Measurements from ENCODE around the gene TRERF1. TPM values are rescaled to one million over a fixed set of nuclear protein-coding genes. Genes with fewer than 3 reads are reported as not detected.
"Not testable (repeated sequence)": the region's sequence is repeated elsewhere in the genome, so short reads cannot be mapped to it uniquely, and the experiment has no call there.

Gene TRERF1
- total and polyA plus RNA-seq, 2 experiments from 2014 or later = 3.2 to 5.1 TPM

DNA sequence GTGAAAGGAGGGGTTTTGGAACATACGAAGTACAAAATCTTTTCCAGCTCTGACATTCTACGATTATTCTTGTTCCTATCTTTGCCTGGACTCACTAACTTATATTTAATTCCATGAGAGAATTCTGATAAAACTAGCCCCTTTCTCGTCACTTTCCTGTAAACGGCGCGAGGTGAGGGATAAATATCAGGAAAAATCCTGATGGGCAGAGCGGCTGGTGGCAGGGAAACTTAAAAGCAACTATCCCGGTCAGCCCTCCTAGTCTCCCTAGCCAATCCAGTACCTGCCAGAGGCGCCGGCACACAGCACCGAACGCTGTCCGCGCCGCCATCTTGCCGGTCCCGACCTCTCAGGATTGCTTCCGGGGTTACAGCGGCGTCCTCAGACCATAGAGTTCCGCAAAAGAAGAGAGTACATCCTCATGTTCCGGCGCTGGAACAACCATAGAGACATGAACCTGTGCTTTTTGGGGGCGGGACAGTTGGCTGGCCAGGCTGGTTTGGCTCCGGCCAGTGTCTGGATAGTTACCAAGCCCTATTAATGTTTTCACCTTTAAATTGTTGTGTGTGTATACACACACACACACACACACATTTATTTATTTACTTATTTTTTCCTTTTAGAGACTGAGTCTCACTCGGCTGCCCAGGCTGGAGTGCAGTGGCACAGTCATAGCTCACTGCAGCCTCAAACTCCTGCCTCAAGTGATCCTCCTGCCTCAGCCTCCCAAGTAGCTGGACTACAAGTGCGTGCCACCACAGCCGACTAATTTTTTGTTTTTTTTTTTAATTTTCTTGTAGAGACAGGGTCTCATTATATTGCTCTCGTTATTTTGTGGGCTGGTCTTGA, 234.0 kb downstream of the TRERF1 start, which contains the start of gene MRPS10:
Gene MRPS10 (minus strand): TSS at position 343 of the 849 bp plus-strand sequence. CDS start 12 bp downstream, at position 331.
- Histone ChIP-seq H4K20me1 (ENCODE audit: insufficient read depth, poor library complexity, severe bottlenecking) (no peaks in the 10 kb centered on the region), H3K9me3 (ENCODE audit: low read depth) (no peaks in the 10 kb centered on the region), H3K4me3 (peak within 1 kb of the TSS; percentile 64), H3K79me2 (peaks cover 33% of the 10 kb centered on the region), H3K4me2 (peak within 1 kb of the TSS; percentile 79), H3K4me1 (ENCODE audit: insufficient read depth) (peaks cover 4% of the 10 kb centered on the region), H3K27me3 (no peaks in the 10 kb centered on the region), H3K27ac (peak within 1 kb of the TSS; percentile 83), H2AFZ (peak within 1 kb of the TSS; percentile 88), H3K36me3 (replicated peaks; ENCODE audit: insufficient read depth, low read depth) (no peaks in the 10 kb centered on the region), H3K9me2 (replicated peaks; ENCODE audit: insufficient read depth) (no peaks in the 10 kb centered on the region)
- TF ChIP-seq EZH2phosphoT487 (IDR thresholded peaks at IDR 0.05; ENCODE audit: low read depth, severe bottlenecking, unreplicated experiment) (no peak), EZH2 (IDR thresholded peaks at IDR 0.05; ENCODE audit: borderline replicate concordance) (no peak)
- TF ChIP-seq, protein P1, sequence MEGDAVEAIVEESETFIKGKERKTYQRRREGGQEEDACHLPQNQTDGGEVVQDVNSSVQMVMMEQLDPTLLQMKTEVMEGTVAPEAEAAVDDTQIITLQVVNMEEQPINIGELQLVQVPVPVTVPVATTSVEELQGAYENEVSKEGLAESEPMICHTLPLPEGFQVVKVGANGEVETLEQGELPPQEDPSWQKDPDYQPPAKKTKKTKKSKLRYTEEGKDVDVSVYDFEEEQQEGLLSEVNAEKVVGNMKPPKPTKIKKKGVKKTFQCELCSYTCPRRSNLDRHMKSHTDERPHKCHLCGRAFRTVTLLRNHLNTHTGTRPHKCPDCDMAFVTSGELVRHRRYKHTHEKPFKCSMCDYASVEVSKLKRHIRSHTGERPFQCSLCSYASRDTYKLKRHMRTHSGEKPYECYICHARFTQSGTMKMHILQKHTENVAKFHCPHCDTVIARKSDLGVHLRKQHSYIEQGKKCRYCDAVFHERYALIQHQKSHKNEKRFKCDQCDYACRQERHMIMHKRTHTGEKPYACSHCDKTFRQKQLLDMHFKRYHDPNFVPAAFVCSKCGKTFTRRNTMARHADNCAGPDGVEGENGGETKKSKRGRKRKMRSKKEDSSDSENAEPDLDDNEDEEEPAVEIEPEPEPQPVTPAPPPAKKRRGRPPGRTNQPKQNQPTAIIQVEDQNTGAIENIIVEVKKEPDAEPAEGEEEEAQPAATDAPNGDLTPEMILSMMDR (IDR thresholded peaks at IDR 0.05; ENCODE audit: poor library complexity) = no peak
- WGBS (ENCODE audit: low lambda C conversion rate, missing lambda C conversion rate) = 13% methylated on average over 29 of the region's 29 CpGs
- peak; percentile 95 for DNase-seq (ENCODE audit: low spot score)

DNA sequence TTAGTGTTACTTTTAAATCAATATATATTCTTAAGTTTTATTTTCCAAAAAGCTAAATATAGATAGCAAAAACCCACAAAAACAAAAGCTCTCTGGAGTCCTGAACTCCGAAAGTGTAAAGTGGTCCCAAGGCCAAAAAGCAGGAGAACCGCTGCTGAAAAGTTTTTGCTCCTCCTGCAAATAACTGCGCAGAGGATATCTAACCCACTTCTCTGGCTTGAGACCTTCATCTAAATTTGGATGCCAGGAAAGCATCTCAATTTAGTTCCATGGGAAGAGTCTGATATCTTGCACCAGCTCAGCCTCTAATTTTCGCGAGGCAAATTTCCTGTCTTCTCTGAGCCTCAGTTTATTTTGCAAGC, 234.6 kb downstream of the TRERF1 start:
- peak overlapping the region; percentile 64 for H3K4me3 ChIP-seq
- no peaks in the 10 kb centered on the region for H3K9me3 ChIP-seq (ENCODE audit: low read depth)
- 10% methylated on average over 5 of the region's 5 CpGs for WGBS (ENCODE audit: low lambda C conversion rate, missing lambda C conversion rate)
- H4K20me1 ChIP-seq (ENCODE audit: insufficient read depth, poor library complexity, severe bottlenecking) = no peaks in the 10 kb centered on the region
- no peak for DNase-seq (ENCODE audit: low spot score)
- H3K4me2 ChIP-seq = peak overlapping the region; percentile 79
- peaks cover 4% of the 10 kb centered on the region for H3K4me1 ChIP-seq (ENCODE audit: insufficient read depth)
- no peaks in the 10 kb centered on the region for H3K27me3 ChIP-seq
- H3K79me2 ChIP-seq = peaks cover 37% of the 10 kb centered on the region
- H2AFZ ChIP-seq = peak overlapping the region; percentile 88
- H3K27ac ChIP-seq = peak overlapping the region; percentile 83
- no peak for TF ChIP-seq EZH2phosphoT487 (IDR thresholded peaks at IDR 0.05; ENCODE audit: low read depth, severe bottlenecking, unreplicated experiment)
- TF ChIP-seq EZH2 (IDR thresholded peaks at IDR 0.05; ENCODE audit: borderline replicate concordance) = no peak
- TF ChIP-seq, protein P1 (IDR thresholded peaks at IDR 0.05; ENCODE audit: poor library complexity) = no peak
- H3K36me3 ChIP-seq (replicated peaks; ENCODE audit: insufficient read depth, low read depth) = no peaks in the 10 kb centered on the region
- H3K9me2 ChIP-seq (replicated peaks; ENCODE audit: insufficient read depth) = no peaks in the 10 kb centered on the region

DNA sequence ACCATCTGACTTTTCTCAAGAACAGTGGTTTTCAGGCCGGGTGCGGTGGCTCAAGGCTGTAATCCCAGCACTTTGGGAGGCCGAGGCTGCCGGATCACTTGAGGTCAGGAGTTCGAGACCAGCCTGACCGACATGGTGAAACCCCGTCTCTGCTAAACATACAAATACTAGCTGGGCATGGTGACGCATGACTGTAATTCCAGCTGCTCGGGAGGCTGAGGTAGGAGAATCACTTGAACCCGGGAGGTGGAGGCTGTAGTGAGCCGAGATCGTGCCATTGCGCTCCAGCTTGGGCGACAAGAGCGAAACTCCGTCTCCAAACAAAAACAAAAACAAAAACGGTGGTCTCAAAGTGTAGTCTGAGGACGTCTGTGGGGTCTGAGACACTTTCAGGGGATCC, 235.2 kb downstream of the TRERF1 start:
- peak overlapping the region; percentile 64 for H3K4me3 ChIP-seq
- peak overlapping the region; percentile 79 for H3K4me2 ChIP-seq
- not testable (repeated sequence) for H2AFZ ChIP-seq; H3K27me3 ChIP-seq; H3K27ac ChIP-seq; H3K9me3 ChIP-seq (ENCODE audit: low read depth); H3K9me2 ChIP-seq (replicated peaks; ENCODE audit: insufficient read depth); H3K4me1 ChIP-seq (ENCODE audit: insufficient read depth); H4K20me1 ChIP-seq (ENCODE audit: insufficient read depth, poor library complexity, severe bottlenecking); H3K36me3 ChIP-seq (replicated peaks; ENCODE audit: insufficient read depth, low read depth); DNase-seq (ENCODE audit: low spot score)
- WGBS (ENCODE audit: low lambda C conversion rate, missing lambda C conversion rate) = 91% methylated on average over 18 of the region's 18 CpGs
- peaks cover 42% of the 10 kb centered on the region for H3K79me2 ChIP-seq

DNA sequence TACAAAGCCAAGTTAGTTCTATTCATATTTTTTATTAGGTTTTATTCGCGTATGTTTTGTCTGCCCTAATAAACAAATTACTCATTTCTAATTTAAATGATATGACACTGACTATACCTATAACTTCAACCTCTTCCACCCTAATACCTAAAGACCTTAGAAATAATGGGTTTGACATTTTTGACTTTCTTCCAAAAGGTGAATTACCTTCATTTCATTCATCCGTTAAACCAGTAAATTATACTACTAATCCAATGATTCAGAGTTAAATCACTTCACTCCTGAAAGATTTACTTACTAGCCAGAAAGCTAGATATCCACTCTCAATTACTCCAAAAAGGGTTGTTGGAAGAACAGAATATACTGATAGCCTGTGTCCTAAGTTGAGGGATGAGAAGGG, 239.3 kb downstream of the TRERF1 start:
- no peaks in the 10 kb centered on the region for H3K9me3 ChIP-seq (ENCODE audit: low read depth)
- H3K79me2 ChIP-seq = peaks cover 42% of the 10 kb centered on the region
- H3K27ac ChIP-seq = no peak overlapping the region
- WGBS (ENCODE audit: low lambda C conversion rate, missing lambda C conversion rate) = 64% methylated on average over 3 of the region's 3 CpGs
- H3K4me3 ChIP-seq = no peak overlapping the region
- H2AFZ ChIP-seq = no peak overlapping the region
- H3K9me2 ChIP-seq (replicated peaks; ENCODE audit: insufficient read depth) = no peaks in the 10 kb centered on the region
- H4K20me1 ChIP-seq (ENCODE audit: insufficient read depth, poor library complexity, severe bottlenecking) = no peaks in the 10 kb centered on the region
- no peak for DNase-seq (ENCODE audit: low spot score)
- TF ChIP-seq EZH2 (IDR thresholded peaks at IDR 0.05; ENCODE audit: borderline replicate concordance) (no peak), EZH2phosphoT487 (IDR thresholded peaks at IDR 0.05; ENCODE audit: low read depth, severe bottlenecking, unreplicated experiment) (no peak)
- TF ChIP-seq, protein P1 (IDR thresholded peaks at IDR 0.05; ENCODE audit: poor library complexity) = no peak
- no peak overlapping the region for H3K4me2 ChIP-seq
- no peaks in the 10 kb centered on the region for H3K27me3 ChIP-seq
- peaks cover 4% of the 10 kb centered on the region for H3K4me1 ChIP-seq (ENCODE audit: insufficient read depth)
- no peaks in the 10 kb centered on the region for H3K36me3 ChIP-seq (replicated peaks; ENCODE audit: insufficient read depth, low read depth)
